ENCODE results near the gene ARMC8.

DNA sequence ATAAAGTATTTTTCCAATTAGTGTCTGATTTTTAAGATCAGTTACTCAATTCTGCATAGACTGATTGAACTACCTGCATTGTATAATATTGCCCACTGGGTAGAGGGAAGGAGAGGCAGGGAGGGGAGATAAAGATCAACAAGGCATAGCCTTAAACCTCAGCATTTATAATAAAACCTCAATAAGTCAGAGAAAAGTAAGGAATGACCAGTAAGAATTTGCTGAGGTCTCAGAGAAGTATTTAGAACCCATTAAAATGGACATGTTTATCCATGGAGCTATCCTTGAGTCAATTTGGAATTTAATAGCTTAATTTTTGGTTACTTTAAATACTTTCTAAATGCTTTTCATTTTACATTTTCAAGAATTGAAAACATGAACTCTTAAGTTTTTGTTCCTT, 62.5 kb downstream of the ARMC8 start:
- TF ChIP-seq, protein P1, sequence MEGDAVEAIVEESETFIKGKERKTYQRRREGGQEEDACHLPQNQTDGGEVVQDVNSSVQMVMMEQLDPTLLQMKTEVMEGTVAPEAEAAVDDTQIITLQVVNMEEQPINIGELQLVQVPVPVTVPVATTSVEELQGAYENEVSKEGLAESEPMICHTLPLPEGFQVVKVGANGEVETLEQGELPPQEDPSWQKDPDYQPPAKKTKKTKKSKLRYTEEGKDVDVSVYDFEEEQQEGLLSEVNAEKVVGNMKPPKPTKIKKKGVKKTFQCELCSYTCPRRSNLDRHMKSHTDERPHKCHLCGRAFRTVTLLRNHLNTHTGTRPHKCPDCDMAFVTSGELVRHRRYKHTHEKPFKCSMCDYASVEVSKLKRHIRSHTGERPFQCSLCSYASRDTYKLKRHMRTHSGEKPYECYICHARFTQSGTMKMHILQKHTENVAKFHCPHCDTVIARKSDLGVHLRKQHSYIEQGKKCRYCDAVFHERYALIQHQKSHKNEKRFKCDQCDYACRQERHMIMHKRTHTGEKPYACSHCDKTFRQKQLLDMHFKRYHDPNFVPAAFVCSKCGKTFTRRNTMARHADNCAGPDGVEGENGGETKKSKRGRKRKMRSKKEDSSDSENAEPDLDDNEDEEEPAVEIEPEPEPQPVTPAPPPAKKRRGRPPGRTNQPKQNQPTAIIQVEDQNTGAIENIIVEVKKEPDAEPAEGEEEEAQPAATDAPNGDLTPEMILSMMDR (IDR thresholded peaks at IDR 0.05): no peak
- no peak for TF ChIP-seq POLR2A (IDR thresholded peaks at IDR 0.05)
